ENCODE measurements around the gene KCTD7.
"Not testable (repeated sequence)": the region's sequence is repeated elsewhere in the genome, so short reads cannot be mapped to it uniquely, and the experiment has no call there.

The KCTD7 gene

DNA sequence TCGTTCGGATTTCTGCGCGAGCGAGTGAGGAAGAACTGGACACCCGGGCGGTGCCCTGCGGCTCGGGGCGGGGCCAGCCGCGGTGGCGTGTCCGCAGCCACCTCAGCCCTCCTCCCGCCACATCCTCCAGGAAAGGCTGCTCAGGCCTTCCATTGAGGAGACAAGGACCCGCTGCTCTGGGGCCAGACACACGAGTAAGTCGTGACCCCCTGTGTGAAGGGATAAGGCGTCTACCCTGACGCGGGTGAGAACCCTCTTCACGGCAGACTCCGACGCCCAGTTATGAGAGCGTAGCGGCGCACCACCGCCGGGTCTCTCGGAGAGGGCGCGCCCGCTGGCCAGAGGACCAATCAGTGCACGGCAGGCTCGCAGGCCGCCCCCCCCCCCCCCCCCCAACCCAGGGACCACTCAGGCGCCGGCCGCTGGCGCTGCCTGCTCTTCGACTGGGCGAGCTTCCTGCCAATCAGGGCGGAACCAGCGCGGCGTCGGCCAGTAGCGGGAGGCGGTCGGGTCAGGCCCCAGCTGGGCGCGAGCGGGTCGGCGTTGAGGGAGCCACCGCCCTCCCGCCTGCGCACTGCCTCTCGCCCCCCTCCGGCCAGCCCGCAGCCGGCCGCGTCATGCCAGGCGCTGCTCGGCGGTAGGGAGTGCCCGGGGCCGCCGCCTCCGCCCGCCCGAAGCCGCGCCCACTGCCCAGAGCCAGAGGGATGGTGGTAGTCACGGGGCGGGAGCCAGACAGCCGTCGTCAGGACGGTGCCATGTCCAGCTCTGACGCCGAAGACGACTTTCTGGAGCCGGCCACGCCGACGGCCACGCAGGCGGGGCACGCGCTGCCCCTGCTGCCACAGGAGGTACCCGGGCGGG lies at the start of gene KCTD7:
Gene KCTD7, plus strand, starts transcription at position 521 of the 861 bp plus-strand sequence. Its CDS starts 184 bp downstream, at position 705.
- peak; percentile 72 to 95 (median 88) for DNase-seq (ENCODE audit: low read depth in 4 of 4, low spot score in 1 of 4)

DNA sequence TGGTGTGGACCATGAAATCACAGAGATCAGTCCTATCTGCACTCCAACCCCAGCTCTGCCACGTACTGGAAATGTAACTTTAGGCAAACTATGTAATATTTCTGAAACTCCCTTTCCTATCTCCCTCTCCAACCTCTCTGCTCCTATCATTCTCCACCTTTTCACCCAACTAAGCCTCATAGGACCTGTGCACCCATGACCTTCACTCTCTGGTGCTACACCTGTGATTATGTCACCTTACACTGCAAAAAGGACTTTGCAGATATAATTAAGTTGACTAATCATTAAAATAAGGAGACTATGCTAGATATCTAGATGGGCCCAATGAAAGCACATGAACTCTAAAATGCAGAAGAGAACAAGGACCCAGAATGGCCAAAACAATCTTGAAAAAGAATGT lies 48.3 kb upstream of the KCTD7 start:
- DNase-seq (ENCODE audit: low read depth in 4 of 4, low spot score in 1 of 4): not testable (repeated sequence)

DNA sequence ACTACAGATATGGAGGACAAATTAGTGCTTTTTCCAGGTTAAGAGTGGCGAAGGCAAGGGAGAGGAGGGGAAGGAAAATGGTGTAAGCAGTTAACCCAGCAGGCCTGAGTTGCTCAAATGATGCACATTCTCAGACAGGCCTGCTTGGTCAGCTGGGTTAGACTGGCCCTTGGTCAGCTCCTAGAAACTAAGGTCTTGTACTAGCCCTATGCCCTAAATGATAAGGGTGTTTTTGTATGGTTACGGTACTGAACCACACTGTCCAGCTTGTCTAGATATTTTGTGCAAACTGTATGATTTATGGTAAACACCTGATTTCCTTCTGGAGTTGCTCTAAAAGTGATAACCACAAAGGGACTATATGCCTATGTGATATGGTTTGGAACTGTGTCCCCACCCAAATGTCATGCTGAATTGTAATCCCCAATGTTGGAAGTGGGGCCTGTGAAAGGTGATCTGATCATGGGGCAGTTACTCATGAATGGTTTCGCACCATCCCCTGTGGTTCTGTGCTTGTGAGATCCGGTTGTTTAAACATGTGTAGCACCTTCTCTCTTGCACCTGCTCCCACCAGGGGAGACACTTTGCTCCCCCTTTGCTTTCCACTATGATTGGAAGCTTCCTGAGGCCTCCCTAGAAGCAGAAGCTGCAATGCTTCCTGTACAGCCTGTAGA lies 45.7 kb upstream of the KCTD7 start:
- DNase-seq (ENCODE audit: low read depth in 4 of 4, low spot score in 1 of 4): not testable (repeated sequence)

- no peak for DNase-seq (ENCODE audit: low read depth in 4 of 4, low spot score in 1 of 4)
Observed at GRCh38 chr7:66583490-66584110, 45.1 kb upstream of the KCTD7 start.

DNA sequence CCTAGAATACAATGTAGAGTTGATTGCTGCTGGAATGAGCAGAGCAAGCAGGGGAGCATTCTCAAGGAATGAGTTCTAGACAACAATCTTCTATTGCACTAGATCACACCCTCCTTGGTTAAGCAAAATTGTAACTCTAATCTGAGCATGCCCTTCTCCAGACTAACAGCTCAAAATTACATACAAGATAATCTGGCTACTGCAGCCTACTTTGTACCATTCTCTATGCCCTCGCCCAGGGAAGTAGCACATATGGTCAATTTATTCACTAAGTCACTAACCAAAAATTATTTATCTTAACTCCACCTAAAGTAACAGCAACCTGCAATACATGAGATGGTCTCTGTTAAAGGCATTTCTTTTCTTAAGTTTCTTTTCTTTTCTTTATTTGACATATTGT lies 42.5 kb upstream of the KCTD7 start:
- DNase-seq (ENCODE audit: low read depth in 4 of 4, low spot score in 1 of 4): no peak

DNA sequence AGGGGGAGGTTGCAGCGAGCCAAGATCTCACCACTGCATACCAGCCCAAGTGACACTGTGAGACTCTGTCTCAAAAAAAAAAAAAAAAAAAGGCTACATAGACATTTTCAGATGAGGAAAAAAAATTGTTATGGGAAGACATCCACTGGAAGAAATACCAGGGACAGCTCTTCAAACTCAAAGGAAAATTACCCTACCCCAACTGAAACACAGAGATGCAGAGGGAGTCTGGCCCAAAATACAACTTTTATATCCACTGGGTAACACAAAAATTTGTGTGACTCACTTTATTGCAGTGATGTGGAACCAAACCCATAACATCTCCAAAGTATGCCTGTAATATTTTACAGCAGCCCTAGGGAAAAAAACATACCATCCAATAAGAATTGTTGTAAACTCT lies 40.5 kb upstream of the KCTD7 start:
- not testable (repeated sequence) for DNase-seq (ENCODE audit: low read depth in 4 of 4, low spot score in 1 of 4)

DNA sequence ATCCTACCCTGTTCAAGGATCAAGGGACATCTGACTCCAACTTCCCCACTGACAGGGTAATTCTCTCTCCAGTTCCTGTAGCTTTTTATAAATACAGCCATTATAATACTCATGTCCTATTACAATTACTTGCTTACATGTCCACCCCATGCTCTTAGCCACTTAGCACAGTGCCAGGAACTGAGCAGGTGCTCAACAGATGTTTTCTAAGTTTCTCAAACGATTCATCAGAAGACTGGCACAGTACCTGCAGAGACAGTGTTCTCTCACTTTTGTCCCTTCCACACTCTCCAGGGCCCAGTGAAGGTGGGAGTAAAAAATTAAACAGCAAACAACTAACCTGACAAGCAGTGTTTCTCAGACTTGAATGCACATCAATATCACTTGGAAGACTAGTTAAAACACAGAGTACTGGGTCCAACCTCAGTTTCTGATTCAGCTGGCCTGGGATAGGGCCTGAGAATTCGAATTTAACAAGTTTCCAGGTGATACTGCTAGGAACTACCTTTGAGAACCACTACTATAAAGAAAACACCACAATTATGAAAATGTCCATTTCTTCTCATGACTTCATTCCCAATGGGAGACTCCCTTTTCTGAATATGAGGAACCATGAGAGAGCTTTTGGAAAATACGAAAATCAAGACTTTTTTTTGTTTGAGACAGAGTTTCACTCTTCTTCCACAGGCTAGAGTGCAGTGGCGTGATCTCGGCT lies 39.7 kb upstream of the KCTD7 start:
- not testable (repeated sequence) for DNase-seq (ENCODE audit: low read depth in 4 of 4, low spot score in 1 of 4)

- not testable (repeated sequence) for DNase-seq (ENCODE audit: low read depth in 4 of 4, low spot score in 1 of 4)
Observed at GRCh38 chr7:66590302-66591057, 38.2 kb upstream of the KCTD7 start.

GRCh38 chr7:66591058-66591798 lies 37.5 kb upstream of the KCTD7 start:
- DNase-seq (ENCODE audit: low read depth in 4 of 4, low spot score in 1 of 4): peak in 2 of 4 experiments; percentile 1 to 4

DNA sequence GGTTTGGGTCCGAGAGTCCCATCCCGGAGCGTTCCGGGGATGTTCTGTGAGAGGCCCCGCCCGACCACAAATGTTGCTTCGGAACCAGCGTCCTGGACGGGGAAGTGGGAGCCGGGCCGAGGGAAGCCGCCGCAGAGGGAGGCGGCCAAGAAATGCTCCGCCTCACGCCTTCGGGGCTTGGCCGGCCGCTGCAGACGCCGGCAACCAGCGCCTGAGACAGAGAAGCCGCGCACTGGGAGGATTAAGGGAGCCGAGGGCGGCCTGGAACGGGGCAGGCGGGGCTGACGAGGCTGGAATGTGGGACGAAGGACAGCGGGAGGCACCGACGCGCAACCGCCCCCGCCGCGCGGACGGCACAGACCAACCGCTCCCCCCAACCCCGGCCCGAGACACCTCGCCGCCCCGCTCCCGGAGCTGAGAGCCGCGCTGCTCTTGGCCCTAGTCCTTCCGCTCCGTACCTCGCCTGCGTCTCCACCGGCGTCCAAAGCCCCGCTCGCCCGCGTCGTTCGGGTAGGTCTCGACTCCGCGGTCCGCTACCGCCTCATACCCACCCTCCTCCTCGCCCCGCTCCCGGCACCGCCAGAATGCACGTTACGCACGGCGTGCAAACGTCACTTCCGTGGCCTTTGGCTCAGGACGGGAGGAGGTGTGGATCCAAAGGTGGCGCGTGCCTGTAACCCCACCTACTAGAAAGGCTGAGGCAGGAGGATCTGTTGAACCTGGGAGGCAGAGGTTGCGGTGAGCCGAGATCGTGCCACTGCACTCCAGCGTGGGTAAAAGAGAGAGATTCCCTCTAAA lies 36.7 kb upstream of the KCTD7 start:
- DNase-seq (ENCODE audit: low read depth in 4 of 4, low spot score in 1 of 4): peak; percentile 72 to 89 (median 82)

DNA sequence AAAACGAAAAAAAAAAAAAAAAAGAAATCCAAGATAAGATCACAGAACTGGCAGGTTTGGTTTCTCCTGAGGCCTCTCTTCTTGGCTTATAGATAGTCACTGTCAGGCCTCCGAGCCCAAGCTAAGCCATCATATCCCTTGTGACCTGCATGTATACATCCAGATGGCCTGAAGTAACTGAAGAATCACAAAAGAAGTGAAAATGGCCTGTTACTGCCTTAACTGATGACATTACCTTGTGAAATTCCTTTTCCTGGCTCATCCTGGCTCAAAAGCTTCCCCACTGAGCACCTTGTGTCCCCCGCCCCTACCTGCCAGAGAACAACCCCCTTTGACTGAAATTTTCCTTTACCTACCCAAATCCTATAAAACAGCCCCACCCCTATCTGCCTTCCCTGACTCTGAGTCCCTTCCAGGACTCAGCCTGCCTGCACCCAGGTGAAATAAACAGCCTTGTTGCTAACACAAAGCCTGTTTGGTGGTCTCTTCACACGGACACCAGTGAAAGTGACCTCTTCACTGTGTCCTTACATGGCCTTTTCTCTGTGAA lies 36.0 kb upstream of the KCTD7 start:
- not testable (repeated sequence) for DNase-seq (ENCODE audit: low read depth in 4 of 4, low spot score in 1 of 4)

DNA sequence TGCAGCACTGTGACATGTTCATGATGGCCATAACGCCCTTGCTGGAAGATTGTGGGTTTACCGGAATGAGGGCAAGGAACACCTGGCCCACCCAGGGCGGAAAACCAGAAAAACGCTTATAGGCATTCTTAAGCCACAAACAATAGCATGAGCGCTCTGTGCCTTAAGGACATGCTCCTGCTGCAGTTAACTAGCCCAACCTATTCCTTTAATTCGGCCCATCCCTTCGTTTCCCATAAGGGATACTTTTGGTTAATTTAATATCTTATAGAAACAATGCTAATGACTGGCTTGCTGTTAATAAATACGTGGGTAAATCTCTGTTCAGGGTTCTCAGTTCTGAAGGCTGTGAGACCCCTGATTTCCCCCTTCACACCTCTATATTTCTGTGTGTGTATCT lies 34.6 kb upstream of the KCTD7 start:
- DNase-seq (ENCODE audit: low read depth in 4 of 4, low spot score in 1 of 4): not testable (repeated sequence)

DNA sequence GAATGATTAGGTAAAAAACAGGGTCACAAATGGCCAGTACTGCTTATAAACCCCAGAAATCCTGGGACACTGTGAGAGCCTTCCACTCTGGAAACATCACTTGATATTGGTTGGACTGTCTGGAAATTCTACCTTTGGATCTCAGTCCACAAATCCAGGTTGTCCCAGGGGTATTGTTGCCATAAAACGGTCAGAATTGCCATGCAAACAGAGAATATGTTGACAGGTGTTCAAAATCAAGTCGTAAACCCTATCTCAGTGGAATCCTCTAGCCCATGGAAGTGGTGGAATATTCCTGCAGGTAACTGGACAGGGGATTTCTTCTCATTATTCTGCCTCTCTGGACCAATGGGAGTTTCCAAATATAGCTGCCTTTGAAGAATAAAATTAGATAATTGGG lies 31.2 kb upstream of the KCTD7 start:
- DNase-seq (ENCODE audit: low read depth in 4 of 4, low spot score in 1 of 4): no peak

GRCh38 chr7:66602159-66602558 lies 26.5 kb upstream of the KCTD7 start:
- DNase-seq (ENCODE audit: low read depth in 4 of 4, low spot score in 1 of 4): no peak

DNA sequence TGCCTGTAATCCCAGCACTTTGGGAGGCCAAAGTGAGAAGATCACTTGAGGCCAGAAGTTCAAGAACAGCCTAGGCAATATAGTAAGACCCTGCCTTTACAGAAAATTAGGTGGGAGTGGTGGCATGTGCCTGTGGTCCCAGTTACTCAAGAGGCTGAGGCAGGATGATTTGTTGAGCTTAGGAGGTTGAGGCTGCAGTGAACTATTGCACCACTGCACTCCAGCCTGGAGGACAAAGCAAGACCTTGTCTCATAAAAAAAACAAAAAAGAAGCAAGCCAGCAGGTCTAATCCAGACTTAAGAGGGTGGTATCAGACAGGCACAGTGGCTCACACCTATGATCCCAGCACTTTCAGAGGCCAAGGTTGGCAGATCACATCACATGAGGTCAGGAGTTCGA lies 24.5 kb upstream of the KCTD7 start:
- DNase-seq (ENCODE audit: low read depth in 4 of 4, low spot score in 1 of 4): no peak

DNA sequence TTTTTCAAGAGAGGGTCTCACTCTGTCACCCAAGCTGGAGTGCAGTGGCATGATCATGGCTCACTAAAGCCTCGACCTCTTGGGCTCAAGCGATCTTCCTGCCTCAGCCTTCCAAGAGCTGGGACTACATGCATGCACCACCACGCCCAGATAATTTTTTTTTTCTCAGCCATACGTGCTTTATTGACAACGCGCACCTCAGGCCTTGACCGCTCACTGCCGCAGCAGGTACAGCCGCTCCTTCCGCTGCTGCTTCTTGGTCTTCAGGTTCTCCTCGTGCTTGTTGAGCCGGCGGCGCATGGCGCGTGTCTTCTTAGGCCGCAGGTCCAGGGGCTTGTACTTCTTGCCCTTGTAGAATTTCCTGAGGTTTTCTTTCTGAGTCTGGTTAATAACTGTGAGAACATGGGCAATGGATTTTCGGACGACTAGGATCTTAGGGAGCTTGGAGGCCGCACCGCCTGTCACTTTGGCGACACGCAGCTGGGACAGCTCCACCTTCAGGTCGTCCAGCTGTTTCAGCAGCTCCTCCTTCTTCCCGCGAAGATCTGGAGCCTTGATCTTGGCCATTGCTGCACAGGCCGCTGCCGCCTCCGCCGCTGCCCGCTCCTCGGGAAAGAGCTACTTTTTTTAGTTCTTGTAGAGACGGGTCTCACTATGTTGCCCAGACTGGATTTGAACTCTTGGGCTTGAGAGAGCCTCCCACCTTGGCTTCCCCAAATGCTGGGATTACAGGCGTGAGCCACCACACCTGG lies 22.0 kb upstream of the KCTD7 start:
- not testable (repeated sequence) for DNase-seq (ENCODE audit: low read depth in 4 of 4, low spot score in 1 of 4)

DNA sequence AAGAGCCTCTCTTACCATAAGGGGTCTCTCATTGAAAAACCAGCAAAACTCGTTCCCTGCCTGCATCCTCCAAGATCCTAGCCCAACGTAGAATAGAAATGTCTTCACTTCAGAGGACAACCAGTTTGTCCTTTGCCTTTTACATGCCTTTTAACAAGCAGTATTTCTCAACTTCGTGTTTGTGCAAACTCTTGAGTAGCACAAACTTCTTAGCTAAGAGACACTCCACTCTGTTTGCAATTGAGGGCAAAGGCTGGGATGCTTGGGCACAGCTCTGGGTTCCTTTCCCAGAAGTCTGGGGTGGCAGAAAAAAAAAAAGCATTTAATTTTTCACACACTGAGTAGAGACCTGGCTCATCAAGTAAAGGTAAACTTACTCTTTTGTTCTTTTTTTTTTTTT lies 19.5 kb upstream of the KCTD7 start:
- DNase-seq (ENCODE audit: low read depth in 4 of 4, low spot score in 1 of 4): no peak

DNA sequence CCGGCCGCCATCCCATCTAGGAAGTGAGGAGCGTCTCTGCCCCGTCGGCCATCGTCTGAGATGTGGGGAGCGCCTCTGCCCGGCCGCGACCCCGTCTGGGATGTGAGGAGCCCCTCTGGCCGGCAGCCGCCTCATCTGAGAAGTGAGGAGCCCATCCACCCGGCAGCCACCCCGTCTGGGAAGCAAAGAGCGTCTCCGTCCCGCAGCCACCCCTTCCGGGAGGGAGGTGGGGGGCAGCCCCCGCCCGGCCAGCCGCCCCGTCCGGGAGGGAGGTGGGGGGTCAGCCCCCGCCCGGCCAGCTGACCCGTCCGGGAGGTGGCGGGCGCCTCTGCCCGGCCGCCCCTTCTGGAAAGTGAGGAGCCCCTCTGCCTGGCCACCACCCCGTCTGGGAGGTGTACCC lies 14.1 kb upstream of the KCTD7 start:
- DNase-seq (ENCODE audit: low read depth in 4 of 4, low spot score in 1 of 4): not testable (repeated sequence)

All from stimulated activated CD4-positive, alpha-beta T cell treated with anti-CD3 and anti-CD28 coated beads, Interleukin-1b, Interleukin-23, amount 100 ng/mL, for 24 hours (primary cell).